Epithelial cell of proximal tubule (primary cell): Measurements from ENCODE around the gene ADAMTSL3. TPM values are rescaled to one million over a fixed set of nuclear protein-coding genes. Genes with fewer than 3 reads are reported as not detected.

Source experiments
- DNase-seq: peaks from one replicate; pipeline ENCODE4 v3.0.0-alpha.2; 2011; ENCODE audit warnings: low read depth
- H3K4me3 ChIP-seq: 2 replicates; pipeline ENCODE4 v1.5.1; 2011; ENCODE audit warnings: low read depth, mild to moderate bottlenecking, low read length
- CTCF ChIP-seq: conservative IDR thresholded peaks from 2 replicates; pipeline ENCODE4 v1.5.1; 2012; ENCODE audit warnings: low read depth, mild to moderate bottlenecking, low read length
- total RNA-seq: library from RNA; depleted of rRNA; stranded (reverse); fragments of >200 nt; gene quantifications from 2 replicates; pipeline ENCODE4 v1.2.3, GENCODE V29; 2015

The ADAMTSL3 gene
- total RNA-seq, 1 donor from 2014 or later = 0.58 TPM

GRCh38 chr15:83892498-83892897 lies 238.6 kb downstream of the ADAMTSL3 start:
- no peak for DNase-seq
- H3K4me3 ChIP-seq = no peak overlapping the region
- no peak for TF ChIP-seq CTCF

- no peak for DNase-seq
- H3K4me3 ChIP-seq = no peak overlapping the region
- no peak for TF ChIP-seq CTCF
Measured at GRCh38 chr15:83893308-83893707, 239.4 kb downstream of the ADAMTSL3 start.

DNA sequence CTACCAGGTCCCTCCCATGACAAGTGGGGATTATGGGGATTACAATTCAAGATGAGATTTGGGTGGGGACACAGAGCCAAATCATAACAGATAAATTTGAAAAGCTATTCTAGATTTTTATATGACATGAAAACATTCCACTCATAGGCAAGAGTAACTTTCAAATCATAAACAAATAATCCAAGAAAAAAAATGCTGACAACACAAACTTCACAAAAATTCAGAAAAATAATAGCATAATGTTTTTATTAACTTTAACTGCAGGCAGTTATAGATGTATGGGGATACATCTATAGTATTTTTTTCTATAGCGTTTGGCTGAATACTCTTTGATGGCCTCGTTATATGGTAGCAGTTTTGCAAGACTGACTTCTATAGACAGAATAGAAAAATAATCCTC lies 243.1 kb downstream of the ADAMTSL3 start:
- no peak for TF ChIP-seq CTCF
- no peak overlapping the region for H3K4me3 ChIP-seq
- DNase-seq = no peak

DNA sequence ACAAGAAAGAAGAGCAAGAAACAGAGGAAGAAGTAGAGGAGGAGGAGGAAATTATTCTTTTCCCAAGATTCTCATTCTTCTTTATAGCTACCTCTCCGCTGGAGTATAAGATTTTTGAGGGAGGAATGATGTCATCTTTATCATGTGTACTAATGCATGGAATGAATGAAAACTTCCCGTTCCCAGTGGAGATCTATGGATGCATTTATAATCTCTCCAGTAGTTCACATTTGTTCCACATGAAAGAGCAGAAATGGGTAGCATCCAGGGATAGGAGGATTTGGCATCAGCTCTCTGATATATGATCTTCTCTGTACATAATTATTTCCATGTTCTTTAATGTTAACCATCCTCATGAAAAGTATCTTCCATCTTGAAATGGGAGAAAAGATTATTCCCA lies 244.4 kb downstream of the ADAMTSL3 start:
- H3K4me3 ChIP-seq = no peak overlapping the region
- no peak for TF ChIP-seq CTCF
- DNase-seq = no peak

DNA sequence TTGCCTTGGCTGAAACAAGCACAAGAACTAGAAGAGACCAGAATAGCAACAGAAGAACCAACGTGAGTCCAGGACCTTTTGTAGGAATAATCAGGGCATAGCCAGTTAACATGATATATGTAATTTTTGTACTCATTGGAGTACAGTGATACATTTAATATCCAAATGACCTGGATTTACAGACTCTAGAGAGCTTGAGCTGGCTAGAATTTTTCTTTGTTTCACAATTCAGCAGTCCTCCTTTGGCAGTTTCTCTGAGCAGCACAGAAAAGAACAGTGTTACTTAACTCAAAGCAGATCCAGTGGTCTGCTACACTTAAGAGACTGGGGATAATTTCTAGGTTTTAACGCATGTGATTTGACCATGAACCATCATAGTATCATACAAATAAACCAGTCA lies 245.7 kb downstream of the ADAMTSL3 start:
- no peak for TF ChIP-seq CTCF
- H3K4me3 ChIP-seq = no peak overlapping the region
- no peak for DNase-seq

DNA sequence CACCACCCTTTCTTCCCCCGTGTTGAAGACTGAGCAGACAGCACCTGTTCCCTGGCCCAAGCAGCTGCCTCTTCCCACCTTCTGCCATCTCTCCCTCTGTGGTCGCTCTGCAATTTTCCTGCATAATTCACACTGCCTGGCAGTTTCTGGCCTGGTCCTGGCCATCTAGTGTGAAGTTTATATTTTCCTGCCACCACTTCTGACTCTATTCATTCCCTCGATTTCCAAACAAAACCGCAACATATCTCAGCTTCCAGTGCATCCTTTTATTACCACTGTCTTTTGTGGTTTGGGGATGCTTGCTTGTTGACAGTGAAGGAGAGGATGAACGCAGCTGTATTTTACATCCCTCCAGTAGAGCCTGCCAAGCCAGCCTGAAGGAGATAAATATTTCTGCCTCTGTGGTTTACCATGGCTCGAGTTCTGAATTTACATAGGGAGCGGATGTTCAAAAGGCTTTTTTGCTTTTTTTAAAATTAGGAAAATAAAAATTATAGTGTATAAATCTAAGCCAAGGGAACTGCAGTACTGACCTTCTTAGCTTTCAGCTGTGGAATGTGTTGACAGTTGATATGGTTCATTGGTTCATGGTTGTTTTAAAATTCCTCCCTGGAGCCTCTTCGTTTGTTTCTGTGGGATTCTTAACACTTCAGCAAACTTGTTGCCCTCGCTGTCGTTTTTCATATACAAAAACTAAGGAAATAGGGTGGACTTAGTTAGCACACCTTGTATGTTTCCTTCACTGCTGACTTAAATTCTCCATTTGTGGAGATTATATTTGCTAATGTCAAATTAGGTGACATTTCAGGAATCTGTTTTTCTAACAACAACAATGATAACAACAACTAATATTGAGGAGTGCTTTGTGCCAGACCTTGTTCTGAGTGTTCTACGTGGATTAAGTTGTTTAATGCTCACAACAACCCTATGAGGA lies 250.5 kb downstream of the ADAMTSL3 start:
- DNase-seq = peak; percentile 35
- H3K4me3 ChIP-seq = no peak overlapping the region
- no peak for TF ChIP-seq CTCF

- no peak overlapping the region for H3K4me3 ChIP-seq
- DNase-seq = no peak
- no peak for TF ChIP-seq CTCF
Measured at GRCh38 chr15:83905556-83906273, 251.8 kb downstream of the ADAMTSL3 start.
